BE2C (cell line): ENCODE results near the gene TYW5. TPM values are rescaled to one million over a fixed set of nuclear protein-coding genes. Genes with fewer than 3 reads are reported as not detected.

Experiments
- DNase-seq: peaks from one replicate; pipeline ENCODE4 v3.0.0-alpha.2; 2020
- H3K27me3 ChIP-seq: fragments of 250-450 bp; sonication (Bioruptor Pico); 2 replicates; pipeline ENCODE4 v1.5.1; 2020; ENCODE audit warnings: mild to moderate bottlenecking
- H3K36me3 ChIP-seq: fragments of 250-450 bp; sonication (Bioruptor Pico); 2 replicates; pipeline ENCODE4 v1.5.1; 2020; ENCODE audit warnings: mild to moderate bottlenecking
- H3K4me1 ChIP-seq: fragments of 250-450 bp; sonication (Bioruptor Pico); 2 replicates; pipeline ENCODE4 v1.5.1; 2020
- H3K4me3 ChIP-seq: 2 replicates; pipeline ENCODE4 v1.5.1; 2011; ENCODE audit warnings: low read depth, low read length
- H3K9me3 ChIP-seq: fragments of 250-450 bp; sonication (Bioruptor Pico); 2 replicates; pipeline ENCODE4 v1.5.1; 2020
- CTCF ChIP-seq: IDR thresholded peaks from 2 replicates; pipeline ENCODE4 v1.5.1; 2012; ENCODE audit warnings: mild to moderate bottlenecking, low read depth, low read length
- polyA plus RNA-seq: library from polyadenylated mRNA; unstranded; fragments of >200 nt; gene quantifications from one replicate; pipeline ENCODE4 v1.2.1, GENCODE V29; 2012; ENCODE audit warnings: low read depth, missing spikeins; ENCODE audit not compliant: insufficient read length, insufficient read depth

Gene TYW5
- 12.0 TPM for polyA plus RNA-seq

GRCh38 chr2:199955339-199956061 is at the start of gene TYW5, which contains the start of gene MAIP1:
TSS of gene TYW5 (minus strand) at chr2:199955491. CDS start at chr2:199955470, 21 bp downstream.
TSS of gene MAIP1 (plus strand) at chr2:199955582. CDS start at chr2:199955799, 217 bp downstream.
- Histone ChIP-seq H3K4me1 (no peaks in the 10 kb centered on the region), H3K36me3 (peaks cover 10% of the 10 kb centered on the region), H3K4me3 (peak within 1 kb of the TSS; percentile 95), H3K9me3 (no peaks in the 10 kb centered on the region), H3K27me3 (no peaks in the 10 kb centered on the region)
- peak; percentile 27; the same call in 1 of the 2 replicates for TF ChIP-seq CTCF
- peak; percentile 84 for DNase-seq

- no peaks in the 10 kb centered on the region for H3K4me1 ChIP-seq
- no peaks in the 10 kb centered on the region for H3K36me3 ChIP-seq
- H3K4me3 ChIP-seq = no peak overlapping the region
- no peak for TF ChIP-seq CTCF
- H3K27me3 ChIP-seq = no peaks in the 10 kb centered on the region
- H3K9me3 ChIP-seq = no peaks in the 10 kb centered on the region
- no peak for DNase-seq
These were observed 48.2 kb upstream of the TYW5 start for GRCh38 chr2:200003444-200003843.

GRCh38 chr2:200000444-200001163 is 45.3 kb upstream of the TYW5 start:
- no peaks in the 10 kb centered on the region for H3K27me3 ChIP-seq
- no peaks in the 10 kb centered on the region for H3K9me3 ChIP-seq
- no peak overlapping the region for H3K4me3 ChIP-seq
- no peak for DNase-seq
- no peaks in the 10 kb centered on the region for H3K36me3 ChIP-seq
- TF ChIP-seq CTCF = no peak
- no peaks in the 10 kb centered on the region for H3K4me1 ChIP-seq

- no peaks in the 10 kb centered on the region for H3K9me3 ChIP-seq
- H3K36me3 ChIP-seq = no peaks in the 10 kb centered on the region
- H3K27me3 ChIP-seq = no peaks in the 10 kb centered on the region
These were observed 43.9 kb upstream of the TYW5 start for GRCh38 chr2:199999166-199999565.

GRCh38 chr2:199997296-199997695 is 42.0 kb upstream of the TYW5 start:
- TF ChIP-seq CTCF = no peak
- Histone ChIP-seq H3K36me3 (no peaks in the 10 kb centered on the region), H3K4me1 (no peaks in the 10 kb centered on the region), H3K9me3 (no peaks in the 10 kb centered on the region), H3K27me3 (no peaks in the 10 kb centered on the region), H3K4me3 (no peak overlapping the region)
- DNase-seq = no peak

More at GRCh38 chr2:199999166-199999565, 43.9 kb upstream of the TYW5 start:
- no peak for TF ChIP-seq CTCF
- no peak for DNase-seq
- Histone ChIP-seq H3K4me1 (no peaks in the 10 kb centered on the region), H3K4me3 (no peak overlapping the region)

GRCh38 chr2:199994896-199995295 is 39.6 kb upstream of the TYW5 start:
- no peaks in the 10 kb centered on the region for H3K27me3 ChIP-seq
- no peaks in the 10 kb centered on the region for H3K36me3 ChIP-seq
- no peaks in the 10 kb centered on the region for H3K9me3 ChIP-seq
- H3K4me3 ChIP-seq = no peak overlapping the region
- DNase-seq = no peak
- TF ChIP-seq CTCF = no peak
- H3K4me1 ChIP-seq = no peaks in the 10 kb centered on the region
